Measurements from ENCODE around the gene KRT86. TPM values are rescaled to one million over a fixed set of nuclear protein-coding genes. Genes with fewer than 3 reads are reported as not detected.

Gene KRT86
- total and polyA plus RNA-seq, 10 donors = 0.08 to 0.26 (median 0.13) TPM; not detected in 6

GRCh38 chr12:52246720-52247621, 27.5 kb upstream of the KRT86 start:
- Histone ChIP-seq H3K27me3 (replicated peaks in 1 of 7) (peaks cover 0 to 47% (median 8%) of the 10 kb centered on the region in 7 donors), H3K27ac (no peak overlapping the region), H3K9me3 (no peaks in the 10 kb centered on the region), H3K36me3 (no peaks in the 10 kb centered on the region), H3K4me3 (no peak overlapping the region), H3K4me1 (peaks cover 7 to 25% (median 16%) of the 10 kb centered on the region in 6 donors)
- DNase-seq = no peak
- intact Hi-C loops (cut with DNase I; ENCODE audit: low total_unique reads) = no loop called here
- TF ChIP-seq POLR2AphosphoS5 (IDR thresholded peaks at IDR 0.05) (no peak), POLR2A (IDR thresholded peaks at IDR 0.05) (no peak)
- TF ChIP-seq, protein P1, sequence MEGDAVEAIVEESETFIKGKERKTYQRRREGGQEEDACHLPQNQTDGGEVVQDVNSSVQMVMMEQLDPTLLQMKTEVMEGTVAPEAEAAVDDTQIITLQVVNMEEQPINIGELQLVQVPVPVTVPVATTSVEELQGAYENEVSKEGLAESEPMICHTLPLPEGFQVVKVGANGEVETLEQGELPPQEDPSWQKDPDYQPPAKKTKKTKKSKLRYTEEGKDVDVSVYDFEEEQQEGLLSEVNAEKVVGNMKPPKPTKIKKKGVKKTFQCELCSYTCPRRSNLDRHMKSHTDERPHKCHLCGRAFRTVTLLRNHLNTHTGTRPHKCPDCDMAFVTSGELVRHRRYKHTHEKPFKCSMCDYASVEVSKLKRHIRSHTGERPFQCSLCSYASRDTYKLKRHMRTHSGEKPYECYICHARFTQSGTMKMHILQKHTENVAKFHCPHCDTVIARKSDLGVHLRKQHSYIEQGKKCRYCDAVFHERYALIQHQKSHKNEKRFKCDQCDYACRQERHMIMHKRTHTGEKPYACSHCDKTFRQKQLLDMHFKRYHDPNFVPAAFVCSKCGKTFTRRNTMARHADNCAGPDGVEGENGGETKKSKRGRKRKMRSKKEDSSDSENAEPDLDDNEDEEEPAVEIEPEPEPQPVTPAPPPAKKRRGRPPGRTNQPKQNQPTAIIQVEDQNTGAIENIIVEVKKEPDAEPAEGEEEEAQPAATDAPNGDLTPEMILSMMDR (IDR thresholded peaks at IDR 0.05 in 8 of 11, conservative IDR thresholded peaks at IDR 0.05 in 3 of 11) = no peak
- 55 to 76% (median 63%) methylated on average over 10 of the region's 10 CpGs for WGBS, 5 donors

DNA sequence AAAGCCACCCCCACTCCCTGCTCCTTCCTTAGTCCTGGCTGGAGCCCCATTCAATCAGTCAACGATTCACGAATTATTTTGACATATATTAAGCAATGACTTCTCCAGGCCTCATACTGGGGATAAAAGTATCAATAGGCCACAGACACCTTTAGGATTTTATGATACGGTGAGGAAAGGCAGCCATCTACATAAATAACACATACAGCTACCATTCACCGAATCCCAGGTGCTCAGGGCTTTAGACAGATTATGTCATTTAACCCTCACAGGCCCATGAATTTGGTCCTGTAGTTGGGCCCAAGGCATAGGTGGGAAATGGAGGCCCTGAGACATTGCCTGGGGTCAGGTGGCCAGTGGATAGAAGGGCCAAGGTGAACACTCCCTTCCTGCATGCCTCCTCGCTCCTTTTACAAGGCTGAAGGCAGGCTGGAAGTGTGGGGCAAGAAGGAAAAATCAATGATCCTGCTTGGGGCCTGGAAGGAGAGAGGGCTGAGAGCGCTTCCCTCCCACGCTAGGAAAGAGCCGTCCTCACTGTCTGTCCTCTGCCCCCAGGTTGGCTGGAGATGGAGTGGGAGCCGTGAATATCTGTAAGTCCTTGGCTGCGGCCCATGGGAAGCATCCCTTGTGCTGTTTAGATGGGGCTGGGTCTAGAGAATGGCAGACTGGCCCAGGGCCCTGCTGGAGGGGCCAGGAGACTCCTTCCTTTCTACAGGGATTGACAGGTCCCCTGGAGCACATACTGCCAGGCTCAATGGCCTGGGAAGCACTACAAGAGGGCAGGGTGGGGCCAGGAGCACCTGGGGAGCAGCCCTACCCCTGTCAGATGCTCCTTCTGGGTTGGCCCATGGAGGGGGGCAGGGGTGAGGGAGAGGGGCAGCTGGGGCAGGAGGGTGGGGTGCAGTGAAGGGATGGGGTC, 26.6 kb upstream of the KRT86 start:
- TF ChIP-seq, protein P1 (IDR thresholded peaks at IDR 0.05 in 8 of 11, conservative IDR thresholded peaks at IDR 0.05 in 3 of 11) = no peak
- no peak for TF ChIP-seq POLR2A (IDR thresholded peaks at IDR 0.05)
- no peak for TF ChIP-seq POLR2AphosphoS5 (IDR thresholded peaks at IDR 0.05)
- H3K4me3 ChIP-seq = no peak overlapping the region
- peaks cover 7 to 25% (median 16%) of the 10 kb centered on the region in 6 donors for H3K4me1 ChIP-seq
- whole genome bisulfite sequencing, 5 donors = 82 to 92% (median 86%) methylated on average over 8 to 10 of the region's 10 CpGs
- DNase-seq = no peak
- intact Hi-C loops (cut with DNase I; ENCODE audit: low total_unique reads) = no loop called here
- no peaks in the 10 kb centered on the region for H3K9me3 ChIP-seq
- H3K27ac ChIP-seq = no peak overlapping the region
- H3K27me3 ChIP-seq (replicated peaks in 1 of 7) = peaks cover 0 to 50% (median 8%) of the 10 kb centered on the region in 7 donors
- H3K36me3 ChIP-seq = no peaks in the 10 kb centered on the region

DNA sequence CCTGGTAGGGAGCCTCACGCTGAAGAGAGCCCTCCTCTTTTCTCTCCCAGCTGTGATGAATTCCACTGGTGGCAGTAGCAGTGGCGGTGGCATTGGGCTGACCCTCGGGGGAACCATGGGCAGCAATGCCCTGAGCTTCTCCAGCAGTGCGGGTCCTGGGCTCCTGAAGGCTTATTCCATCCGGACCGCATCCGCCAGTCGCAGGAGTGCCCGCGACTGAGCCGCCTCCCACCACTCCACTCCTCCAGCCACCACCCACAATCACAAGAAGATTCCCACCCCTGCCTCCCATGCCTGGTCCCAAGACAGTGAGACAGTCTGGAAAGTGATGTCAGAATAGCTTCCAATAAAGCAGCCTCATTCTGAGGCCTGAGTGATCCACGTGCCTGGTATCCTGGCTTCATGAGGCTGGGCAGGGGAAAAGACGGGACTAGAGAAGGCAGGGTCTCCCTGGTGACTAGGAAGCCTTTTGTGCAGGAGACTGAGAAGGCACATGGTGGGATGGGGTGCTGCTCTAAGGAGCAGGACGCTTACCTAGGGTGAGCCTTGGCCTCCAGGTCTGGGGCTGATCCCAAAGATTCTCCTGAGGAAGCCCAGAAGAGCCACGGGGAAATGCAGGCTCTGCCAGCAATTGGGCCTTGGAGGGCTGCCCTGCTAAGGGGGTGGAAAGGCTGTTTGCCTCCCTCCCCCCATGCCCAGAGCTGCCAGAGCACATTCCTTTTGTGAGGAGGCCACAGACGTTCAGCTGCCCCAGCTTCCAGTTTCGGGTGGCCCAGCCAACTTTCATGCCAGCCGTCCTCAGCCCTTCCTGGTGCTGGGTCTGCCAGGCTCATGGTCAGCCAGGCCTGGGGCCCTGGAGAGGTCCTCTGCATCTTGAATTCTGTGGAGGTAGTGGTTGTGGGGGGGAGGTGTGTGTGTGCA, 25.6 kb upstream of the KRT86 start:
- DNase-seq = no peak
- Histone ChIP-seq H3K27ac (no peak overlapping the region), H3K27me3 (replicated peaks in 1 of 7) (peaks cover 0 to 53% (median 8%) of the 10 kb centered on the region in 7 donors), H3K9me3 (no peaks in the 10 kb centered on the region), H3K4me3 (no peak overlapping the region), H3K36me3 (no peaks in the 10 kb centered on the region), H3K4me1 (peaks cover 6 to 19% (median 12%) of the 10 kb centered on the region in 6 donors)
- intact Hi-C loops (cut with DNase I; ENCODE audit: low total_unique reads) = no loop called here
- TF ChIP-seq, protein P1 (IDR thresholded peaks at IDR 0.05 in 8 of 11, conservative IDR thresholded peaks at IDR 0.05 in 3 of 11) = no peak
- TF ChIP-seq POLR2AphosphoS5 (IDR thresholded peaks at IDR 0.05) (no peak), POLR2A (IDR thresholded peaks at IDR 0.05) (no peak)
- WGBS, 5 donors = 81 to 88% (median 85%) methylated on average over 11 to 18 of the region's 18 CpGs

All from spleen (tissue), 11 donors.